GM12878 (cell line): ENCODE data around the gene UBE2I. TPM values are rescaled to one million over a fixed set of nuclear protein-coding genes. Genes with fewer than 3 reads are reported as not detected.

Experiments used
- ATAC-seq: fragments of 200-7000 bp; cut with Tn5 transposase; 3 replicates; pipeline ENCODE4 v1.9.1; 2020; ENCODE audit warnings: mild to moderate bottlenecking, moderate library complexity
- BruUV-seq: library from RNA; stranded (reverse); fragments of 400-500 nt; replicated peaks from 2 replicates; lab custom pipeline; 2021; lab: Mats Ljungman, UMichigan
- CTCF ChIA-PET: fragments of 300-600 bp; sonication (Branson Sonifier 250); formaldehyde crosslinking; extraction: SDS; loops from one replicate; lab custom pipeline; 2021; ENCODE audit warnings: inconsistent platforms; lab: Yijun Ruan, JAX
- POLR2A ChIA-PET: fragments of 350-600 bp; formaldehyde crosslinking; extraction: SDS; loops from one replicate; lab custom pipeline; 2021; ENCODE audit warnings: inconsistent platforms; lab: Charles Lee
- RAD21 ChIA-PET: fragments of 300-600 bp; sonication (Branson Sonifier 250); formaldehyde crosslinking; loops from one replicate; lab custom pipeline; 2023; ENCODE audit warnings: antibody characterized with exemption; ENCODE audit not compliant: unreplicated experiment; lab: Charles Lee
- SMC1A ChIA-PET: fragments of 300-600 bp; sonication (Branson Sonifier 250); formaldehyde crosslinking; loops from one replicate; lab custom pipeline; 2023; ENCODE audit not compliant: unreplicated experiment, uncharacterized antibody; lab: Charles Lee
- DNase-seq: peaks from one replicate; pipeline ENCODE4 v3.0.0-alpha.2; 2011; ENCODE audit warnings: low read depth, low spot score
- FAIRE-seq: peaks from 3 replicates; lab custom pipeline; 2011; peaks lifted over from hg19 to GRCh38; lab: Jason Lieb, UNC
- H2AFZ ChIP-seq: 2 replicates; pipeline ENCODE4 v1.6.0; 2011; ENCODE audit warnings: low read depth, low read length, control low read depth; ENCODE audit not compliant: control insufficient read depth
- H3K27ac ChIP-seq: 2 replicates; pipeline ENCODE4 v1.5.1; 2011; ENCODE audit warnings: control low read depth; ENCODE audit not compliant: control insufficient read depth, insufficient read depth
- H3K27me3 ChIP-seq, 2 experiments: replicated peaks in 1 of 2; 2 replicates each; pipeline versions ENCODE4 v1.6.0 to v1.6.1; 2011; ENCODE audit warnings: low read length in 1 of 2; ENCODE audit not compliant: control insufficient read depth in 2 of 2, insufficient read depth in 2 of 2
- H3K36me3 ChIP-seq, 2 experiments: 2 replicates each; pipeline ENCODE4 v1.5.1; 2011; ENCODE audit warnings: low read length in 1 of 2; ENCODE audit not compliant: control insufficient read depth in 2 of 2, insufficient read depth in 2 of 2
- H3K4me1 ChIP-seq: 2 replicates; pipeline ENCODE4 v1.6.1; 2011; ENCODE audit warnings: mild to moderate bottlenecking, low read length, moderate library complexity, mixed read lengths; ENCODE audit not compliant: control insufficient read depth, insufficient read depth
- H3K4me2 ChIP-seq: 2 replicates; pipeline ENCODE4 v1.6.0; 2011; ENCODE audit warnings: control low read depth; ENCODE audit not compliant: control insufficient read depth, insufficient read depth
- H3K4me3 ChIP-seq: fragments of 200-600 bp; sonication (generic); 2 replicates; pipeline ENCODE4 v1.5.1; 2016
- H3K79me2 ChIP-seq: 2 replicates; pipeline ENCODE4 v1.6.0; 2011; ENCODE audit warnings: low read length; ENCODE audit not compliant: control insufficient read depth, insufficient read depth
- H3K9ac ChIP-seq: 2 replicates; pipeline ENCODE4 v1.8.0; 2011; ENCODE audit warnings: low read length, control low read depth, mixed read lengths; ENCODE audit not compliant: control insufficient read depth, insufficient read depth
- H3K9me3 ChIP-seq: replicated peaks from 3 replicates; pipeline ENCODE4 v1.5.1; 2011; ENCODE audit warnings: mild to moderate bottlenecking, low read length; ENCODE audit not compliant: control insufficient read depth, insufficient read depth
- H4K20me1 ChIP-seq: 2 replicates; pipeline ENCODE4 v1.6.0; 2011; ENCODE audit not compliant: control insufficient read depth, insufficient read depth
- ATF3 ChIP-seq: IDR thresholded peaks from 2 replicates; pipeline ENCODE4 v1.6.1; 2011; ENCODE audit warnings: low read depth, mild to moderate bottlenecking, low read length, moderate library complexity, borderline replicate concordance; ENCODE audit errors: extremely low read depth
- E2F4 ChIP-seq: IDR thresholded peaks from 2 replicates; pipeline ENCODE4 v1.6.1; 2012; ENCODE audit warnings: low read depth, low read length, improper control_type of control experiment
- ETV6 ChIP-seq, 2 experiments: fragments of 450-650 bp in 1 of 2; IDR thresholded peaks in 1 of 2; conservative IDR thresholded peaks in 1 of 2; 2 replicates each; pipeline ENCODE4 v1.6.1; 2014; ENCODE audit warnings: antibody characterized with exemption in 1 of 2, borderline replicate concordance in 1 of 2, low read depth in 1 of 2, mild to moderate bottlenecking in 1 of 2, moderate library complexity in 1 of 2
- FOXK2 ChIP-seq: fragments of 450-650 bp; IDR thresholded peaks from 2 replicates; pipeline ENCODE4 v1.6.1; 2017; ENCODE audit warnings: mild to moderate bottlenecking, moderate library complexity
- IRF3 ChIP-seq: fragments of 450-650 bp; IDR thresholded peaks from 2 replicates; pipeline ENCODE4 v1.6.1; 2014; ENCODE audit warnings: mild to moderate bottlenecking
- JUNB ChIP-seq: IDR thresholded peaks from 2 replicates; pipeline ENCODE4 v1.6.1; 2016; ENCODE audit warnings: antibody characterized with exemption, mild to moderate bottlenecking
- KAT2A ChIP-seq: conservative IDR thresholded peaks from 2 replicates; pipeline ENCODE4 v1.6.1; 2011; ENCODE audit warnings: low read depth, low read length; ENCODE audit not compliant: control insufficient read depth
- MTA3 ChIP-seq: IDR thresholded peaks from 2 replicates; pipeline ENCODE4 v1.6.1; 2012; ENCODE audit warnings: low read length, inconsistent platforms, borderline replicate concordance
- MYB ChIP-seq: fragments of 150-350 bp; IDR thresholded peaks from 2 replicates; pipeline ENCODE4 v1.6.1; 2014; ENCODE audit warnings: mild to moderate bottlenecking, low read depth, low read length, borderline replicate concordance
- NFXL1 ChIP-seq: fragments of 450-650 bp; IDR thresholded peaks from 2 replicates; pipeline ENCODE4 v1.6.1; 2017; ENCODE audit warnings: antibody characterized with exemption, mild to moderate bottlenecking, borderline replicate concordance
- POLR2A ChIP-seq: IDR thresholded peaks from 2 replicates; pipeline ENCODE4 v1.6.1; 2011; ENCODE audit warnings: low read depth, mild to moderate bottlenecking, low read length
- PRDM15 ChIP-seq: fragments of 450-650 bp; formaldehyde crosslinking; IDR thresholded peaks from 2 replicates; pipeline ENCODE4 v1.4.0; 2020; ENCODE audit warnings: mild to moderate bottlenecking, moderate library complexity
- RCOR1 ChIP-seq: conservative IDR thresholded peaks from 2 replicates; pipeline ENCODE4 v1.6.1; 2012; ENCODE audit warnings: low read depth, low read length, improper control_type of control experiment
- RELB ChIP-seq: fragments of 450-650 bp; IDR thresholded peaks from 2 replicates; pipeline ENCODE4 v1.6.1; 2017; ENCODE audit warnings: low read depth, mild to moderate bottlenecking, moderate library complexity
- TCF3 ChIP-seq: IDR thresholded peaks from 2 replicates; pipeline ENCODE4 v1.6.1; 2012; ENCODE audit warnings: low read depth, mild to moderate bottlenecking, low read length, borderline replicate concordance; ENCODE audit not compliant: insufficient read depth
- ZNF207 ChIP-seq: fragments of 450-650 bp; IDR thresholded peaks from 2 replicates; pipeline ENCODE4 v1.6.1; 2014; ENCODE audit warnings: antibody characterized with exemption, mild to moderate bottlenecking, borderline replicate concordance
- WGBS: methylation state at CpG from one replicate; pipeline ENCODE4 v1.1.6; 2016; ENCODE audit warnings: low lambda C conversion rate; ENCODE audit not compliant: insufficient replicate concordance, insufficient coverage; ENCODE audit errors: missing lambda C conversion rate; 5-methylcytosine and 5-hydroxymethylcytosine counted together
- in situ Hi-C: fragments of 300-500 bp; cut with MboI; formaldehyde crosslinking; loops from 9 replicates; pipeline ENCODE4 v1.14.3; 2018; ENCODE audit warnings: mixed read lengths
- intact Hi-C: fragments of 100-400 bp; cut with micrococcal nuclease; formaldehyde crosslinking; loops from one replicate; pipeline ENCODE4 v1.14.2; 2022; ENCODE audit not compliant: unreplicated experiment
- polyA plus RNA-seq, 11 experiments: library from polyadenylated mRNA; depleted of rRNA in 4 of 11; unstranded in 6 of 11; stranded (reverse) in 5 of 11; fragments of >200 nt; fragmentation: Nextera tagmentation in 4 of 11; fragmentation: Illumina TruSeq in 1 of 11; extraction: Ambion mirVana in 4 of 11; extraction: Trizol in 1 of 11; gene quantifications; 1 replicate in 1 of 11; 2 replicates in 10 of 11; pipeline versions ENCODE4 v1.2.1 to v1.2.3, GENCODE V29; 2011 to 2016; ENCODE audit warnings: inconsistent platforms in 2 of 11, missing spikeins in 2 of 11, low read depth in 1 of 11
- total RNA-seq, 4 experiments: library from RNA; depleted of rRNA in 3 of 4; stranded (reverse); fragments of >200 nt in 3 of 4; fragmentation: Illumina TruSeq in 1 of 4; extraction: Trizol in 1 of 4; gene quantifications; 2 replicates each; pipeline versions ENCODE4 v1.2.1 to v1.2.3, GENCODE V29; 2013 to 2021

Gene UBE2I
- total and polyA plus RNA-seq, 10 of the 15 experiments (the other 5 are each of a cell fraction or from before 2014, with no cell fraction given): 47.5 to 243 (median 194) TPM

- RAD21 ChIA-PET: no interaction called here
- in situ Hi-C loops: no loop called here
- no peak for TF ChIP-seq TCF3
- no peak for TF ChIP-seq ETV6 (conservative IDR thresholded peaks at IDR 0.05 in 1 of 2, IDR thresholded peaks at IDR 0.05 in 1 of 2; ENCODE audit: borderline replicate concordance in 1 of 2, low read depth in 1 of 2)
- no peak for TF ChIP-seq E2F4
- TF ChIP-seq IRF3: no peak
- no peak for TF ChIP-seq MTA3
- TF ChIP-seq ZNF207: no peak
- no peak for TF ChIP-seq KAT2A
- no peak for TF ChIP-seq FOXK2
- TF ChIP-seq RELB: no peak
- TF ChIP-seq POLR2A: no peak
- no peak for TF ChIP-seq RCOR1
- TF ChIP-seq MYB: no peak
- TF ChIP-seq ATF3: no peak
- no peak for TF ChIP-seq PRDM15 (CRISPR knock-in tag)
- no peak for TF ChIP-seq NFXL1
- no peak for TF ChIP-seq JUNB
Measured at GRCh38 chr16:1271380-1271723, 38.1 kb upstream of the UBE2I start.

More at GRCh38 chr16:1271380-1271723, 38.1 kb upstream of the UBE2I start:
- DNase-seq (no peak), FAIRE-seq (no peak), ATAC-seq (no peak)
- WGBS: 41% methylated on average over 12 of the region's 12 CpGs
- SMC1A ChIA-PET: no interaction called here
- Histone ChIP-seq H3K9me3 (no peaks in the 10 kb centered on the region), H3K4me3 (no peak overlapping the region), H3K79me2 (no peaks in the 10 kb centered on the region), H2AFZ (no peak overlapping the region), H3K4me1 (no peaks in the 10 kb centered on the region), H3K9ac (no peak overlapping the region), H3K27me3 (no peaks in the 10 kb centered on the region), H3K27ac (no peak overlapping the region), H3K4me2 (no peak overlapping the region), H3K36me3 (no peaks in the 10 kb centered on the region), H4K20me1 (no peaks in the 10 kb centered on the region)
- BruUV-seq: no TSS peak
- CTCF ChIA-PET: no interaction called here
- POLR2A ChIA-PET: no interaction called here
- intact Hi-C loops: no loop called here
